Activated CD8-positive, alpha-beta memory T cell treated with anti-CD3 and anti-CD28 coated beads, Interleukin-2, amount 50 U/mL, for 4 hours (primary cell): ENCODE results near the gene UBE4B.
"Not testable (repeated sequence)": the region's sequence is repeated elsewhere in the genome, so short reads cannot be mapped to it uniquely, and the experiment has no call there.

Experiments
- DNase-seq: peaks from one replicate; pipeline ENCODE4 v3.0.0-alpha.2; 2020

The UBE4B gene

GRCh38 chr1:10074059-10074851, 41.5 kb downstream of the UBE4B start:
- DNase-seq = peak; percentile 57

DNA sequence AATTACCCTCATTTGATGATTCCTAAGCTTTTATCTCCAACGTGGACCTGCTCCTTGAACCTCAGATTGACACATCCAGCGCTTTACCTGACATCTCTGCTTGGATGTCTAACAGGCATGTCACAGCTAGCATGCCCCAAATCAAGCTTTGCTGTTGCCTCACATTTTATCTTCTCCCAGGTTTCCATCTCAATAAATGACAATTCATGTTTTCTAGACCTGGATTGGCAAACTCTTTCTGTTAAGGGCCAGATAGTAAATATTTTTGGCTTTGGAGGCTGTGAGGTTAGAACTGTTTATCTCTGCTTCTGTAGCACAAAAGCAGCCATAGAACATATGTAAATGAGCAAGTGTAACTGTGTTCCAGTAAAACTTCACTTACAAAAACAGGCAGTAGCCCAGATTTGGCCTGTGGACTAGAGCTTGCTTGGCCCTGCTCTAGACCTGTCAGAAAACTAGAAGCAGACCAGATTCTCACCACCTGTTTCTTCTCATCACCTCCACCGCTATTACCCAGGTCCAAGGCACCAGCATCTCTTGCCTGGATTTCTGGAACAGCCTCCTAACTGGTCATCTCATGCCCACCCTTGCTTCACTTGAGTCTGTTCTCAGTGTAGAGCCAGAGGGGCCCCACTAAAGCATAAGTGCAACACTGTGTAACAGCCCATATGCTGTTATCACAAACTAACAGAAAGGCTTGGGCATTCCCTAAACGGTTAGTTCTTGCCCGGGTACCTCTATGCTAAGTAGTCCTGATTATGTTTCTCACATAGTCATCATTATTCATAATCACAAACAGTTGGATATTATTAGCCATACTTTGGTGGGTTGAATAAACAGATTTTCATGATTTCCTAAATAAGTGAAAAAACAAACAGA, 42.3 kb downstream of the UBE4B start:
- DNase-seq = no peak

- DNase-seq = no peak
Observed at GRCh38 chr1:10075732-10076131, 43.0 kb downstream of the UBE4B start.

- DNase-seq = no peak
Observed at GRCh38 chr1:10078494-10078893, 45.7 kb downstream of the UBE4B start.

DNA sequence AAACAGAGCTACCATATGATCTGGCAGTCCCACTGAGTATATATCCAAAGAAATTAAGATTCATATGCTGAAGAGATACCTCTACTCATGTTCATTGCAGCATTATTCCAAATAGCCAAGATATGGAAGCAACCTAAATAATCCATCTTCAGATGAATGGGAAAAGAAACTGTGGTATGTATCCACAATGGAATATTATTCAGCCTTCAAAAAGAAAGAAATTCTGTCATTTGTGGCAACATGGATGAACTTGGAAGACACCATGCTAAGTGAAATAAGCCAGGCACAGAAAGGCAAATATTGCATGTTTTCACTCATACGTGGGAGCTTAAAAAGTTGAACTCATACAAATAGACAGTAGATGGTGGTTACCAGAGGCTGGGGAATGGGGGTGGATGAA, 47.8 kb downstream of the UBE4B start:
- no peak for DNase-seq

DNA sequence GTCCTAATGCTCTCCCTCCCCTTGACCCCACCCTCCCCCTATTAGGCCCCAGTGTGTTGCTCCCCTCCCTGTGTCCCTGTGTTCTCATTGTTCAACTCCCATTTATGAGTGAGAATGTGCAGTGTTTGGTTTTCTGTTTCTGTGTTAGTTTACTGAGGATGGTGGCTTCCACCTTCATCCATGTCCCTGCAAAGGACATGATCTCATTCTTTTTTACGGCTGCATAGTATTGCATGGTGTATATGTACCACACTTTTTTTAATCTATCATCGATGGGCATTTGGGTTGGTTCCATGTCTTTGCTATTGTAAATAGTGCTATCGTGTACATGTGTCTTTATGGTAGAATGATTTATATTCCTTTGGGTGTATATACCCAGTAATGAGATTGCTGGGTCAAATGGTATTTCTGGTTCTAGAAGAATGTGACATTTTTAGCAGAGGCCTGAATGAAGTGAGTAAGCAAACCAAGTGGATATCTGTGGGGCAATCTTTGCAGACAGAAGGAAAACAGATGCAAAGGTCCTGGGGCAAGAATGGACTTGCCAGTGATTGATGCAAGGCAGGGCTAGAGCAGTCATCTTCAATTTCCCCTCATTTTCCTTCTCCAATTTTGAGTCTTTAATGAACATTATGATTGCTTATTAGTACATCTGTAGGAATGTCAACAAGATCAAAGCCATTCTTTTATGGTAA, 50.2 kb downstream of the UBE4B start:
- DNase-seq = no peak

DNA sequence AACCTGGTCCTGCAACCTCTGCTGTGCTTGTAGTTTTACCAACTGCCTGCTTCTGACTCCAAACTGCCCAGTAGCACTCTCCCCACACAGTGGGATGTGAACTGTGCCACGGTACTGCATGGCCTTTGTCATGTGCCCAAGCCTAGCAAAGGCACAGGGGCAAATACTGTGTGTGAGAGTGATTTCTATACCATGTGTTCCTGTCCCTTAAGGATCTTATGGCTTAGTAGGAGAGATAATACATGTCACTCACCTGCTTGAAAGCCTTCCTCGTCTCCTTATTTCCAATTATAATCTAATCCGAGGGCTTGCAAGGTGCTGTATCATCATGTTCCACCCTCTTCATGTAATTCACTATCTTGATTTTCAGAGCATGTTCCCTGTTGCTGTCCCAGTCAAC, 51.3 kb downstream of the UBE4B start:
- no peak for DNase-seq

DNA sequence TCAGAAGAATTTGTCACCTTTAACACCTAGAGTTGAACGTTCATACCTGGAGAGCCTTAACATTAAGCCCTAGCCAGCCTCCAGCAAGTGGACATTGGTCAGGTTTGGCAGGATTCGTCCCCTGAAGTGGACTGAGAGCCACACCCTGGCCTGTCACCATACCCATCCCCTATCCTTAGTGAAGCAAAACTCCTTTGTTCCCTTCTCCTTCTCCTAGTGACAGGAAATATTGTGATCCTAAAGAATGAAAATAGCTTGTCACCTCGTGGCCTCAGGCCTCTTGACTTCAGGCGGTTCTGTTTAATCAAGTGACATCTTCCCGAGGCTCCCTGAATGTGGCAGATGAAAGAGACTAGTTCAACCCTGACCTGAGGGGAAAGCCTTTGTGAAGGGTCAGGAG, 52.3 kb downstream of the UBE4B start:
- no peak for DNase-seq

GRCh38 chr1:10087210-10087609, 54.5 kb downstream of the UBE4B start:
- DNase-seq = no peak

DNA sequence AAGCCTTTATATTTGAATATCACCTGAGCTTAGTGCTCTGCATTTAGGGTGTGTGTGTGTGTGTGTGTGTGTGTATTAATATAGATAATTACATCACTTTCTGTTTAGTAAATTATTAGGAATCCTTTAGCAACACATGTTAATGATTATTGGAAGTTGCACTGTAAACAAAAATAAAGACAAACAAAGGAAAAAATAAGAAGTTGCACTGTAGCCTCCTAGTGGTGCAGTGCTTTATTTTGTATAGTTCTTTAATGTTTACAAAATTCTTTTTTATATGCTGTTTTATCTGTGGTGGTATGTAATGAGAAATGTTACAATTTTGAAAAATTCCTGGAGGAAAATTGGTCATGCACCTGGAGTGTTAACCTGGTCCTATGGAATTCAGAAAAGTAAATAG, 69.2 kb downstream of the UBE4B start:
- no peak for DNase-seq

GRCh38 chr1:10103193-10103592, 70.4 kb downstream of the UBE4B start:
- DNase-seq = no peak

DNA sequence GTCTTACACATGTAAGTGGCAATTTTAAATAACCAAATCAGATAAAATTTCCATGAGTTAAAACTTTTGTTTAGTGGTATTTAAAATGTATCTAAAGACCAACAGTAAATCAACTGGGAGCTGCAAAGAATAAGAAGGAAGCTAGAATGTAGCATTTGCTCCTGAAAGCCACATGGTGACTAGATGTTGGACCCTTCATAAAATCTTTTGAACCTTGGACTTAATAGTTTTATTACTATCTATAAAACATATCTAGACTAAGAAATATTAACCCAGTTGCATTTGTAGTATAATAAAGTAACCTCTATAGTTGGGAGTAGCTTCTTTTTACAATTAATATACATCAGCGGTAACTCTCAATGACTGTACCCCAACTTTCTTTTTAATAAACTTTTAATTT, 72.1 kb downstream of the UBE4B start:
- DNase-seq = no peak

DNA sequence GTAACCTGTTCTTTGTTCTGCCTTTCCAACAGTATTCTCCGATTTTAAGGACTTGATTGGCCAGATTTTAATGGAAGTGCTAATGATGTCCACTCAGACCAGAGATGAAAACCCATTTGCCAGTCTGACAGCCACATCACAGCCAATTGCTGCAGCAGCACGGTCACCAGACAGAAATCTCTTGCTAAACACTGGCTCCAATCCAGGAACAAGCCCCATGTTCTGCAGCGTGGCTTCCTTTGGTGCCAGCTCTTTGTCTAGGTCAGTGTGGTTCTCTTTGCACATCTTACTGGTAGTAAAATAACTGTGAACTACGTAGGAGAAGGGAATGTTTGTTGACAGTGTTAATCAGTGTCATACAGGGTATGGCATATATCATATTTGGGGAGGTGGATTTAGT, 72.7 kb downstream of the UBE4B start:
- no peak for DNase-seq

DNA sequence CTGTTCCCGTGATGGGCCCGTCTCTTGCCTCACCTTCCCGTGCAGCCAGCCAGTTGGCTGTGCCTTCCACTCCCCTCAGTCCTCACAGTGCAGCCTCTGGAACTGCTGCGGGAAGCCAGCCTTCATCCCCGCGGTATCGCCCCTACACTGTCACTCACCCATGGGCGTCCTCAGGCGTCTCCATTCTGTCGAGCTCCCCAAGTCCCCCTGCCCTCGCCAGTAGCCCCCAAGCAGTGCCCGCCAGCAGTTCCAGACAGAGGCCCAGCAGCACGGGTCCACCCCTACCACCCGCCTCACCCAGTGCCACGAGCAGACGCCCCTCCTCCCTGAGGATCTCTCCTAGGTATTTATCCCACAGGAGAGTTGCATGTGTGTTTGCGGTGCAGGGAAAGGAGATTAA, 73.5 kb downstream of the UBE4B start:
- no peak for DNase-seq

GRCh38 chr1:10106756-10107475, 74.2 kb downstream of the UBE4B start:
- DNase-seq = no peak

DNA sequence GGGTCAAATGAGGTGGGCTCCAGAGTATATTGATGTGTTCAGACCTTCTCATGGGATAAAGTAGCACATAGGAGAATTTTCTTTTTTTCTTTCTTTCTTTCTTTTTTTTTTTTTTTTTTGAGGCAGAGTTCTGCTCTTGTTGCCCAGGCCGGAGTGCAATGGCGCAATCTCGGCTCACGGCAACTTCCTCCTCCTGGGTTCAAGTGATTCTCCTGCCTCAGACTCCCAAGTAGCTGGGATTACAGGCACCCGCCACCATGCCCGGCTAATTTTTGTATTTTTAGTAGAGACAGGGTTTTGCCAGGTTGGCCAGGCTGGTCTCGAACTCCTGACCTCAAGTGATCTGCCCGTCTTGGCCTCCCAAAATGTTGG, 74.7 kb downstream of the UBE4B start:
- not testable (repeated sequence) for DNase-seq

DNA sequence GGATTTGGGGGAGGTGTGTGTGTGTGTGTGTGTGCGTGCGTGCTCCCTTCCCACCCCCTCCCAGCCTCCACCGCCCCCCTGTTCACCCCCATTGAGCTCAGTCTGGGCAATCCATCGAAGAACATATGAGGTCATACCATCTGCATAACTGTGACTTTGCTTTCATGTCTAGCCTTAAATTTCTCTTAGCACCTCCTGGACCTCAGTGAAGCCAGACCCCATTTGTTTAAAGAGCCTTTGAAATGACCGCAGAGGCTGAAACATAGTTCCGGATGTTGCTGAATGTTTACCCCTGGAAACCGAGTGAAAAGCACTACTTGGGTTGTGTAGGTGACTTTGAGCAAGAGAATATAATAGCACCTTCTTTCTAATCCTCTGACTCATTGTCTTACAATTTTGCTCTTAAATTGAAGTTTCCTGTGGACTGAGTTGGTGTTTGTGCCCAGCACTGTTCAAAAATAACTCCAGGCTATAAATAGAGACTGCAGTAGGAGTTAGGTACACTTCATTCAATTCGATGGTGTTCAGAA, 75.4 kb downstream of the UBE4B start:
- DNase-seq = no peak

- no peak for DNase-seq
Observed at GRCh38 chr1:10108948-10109708, 76.4 kb downstream of the UBE4B start.

DNA sequence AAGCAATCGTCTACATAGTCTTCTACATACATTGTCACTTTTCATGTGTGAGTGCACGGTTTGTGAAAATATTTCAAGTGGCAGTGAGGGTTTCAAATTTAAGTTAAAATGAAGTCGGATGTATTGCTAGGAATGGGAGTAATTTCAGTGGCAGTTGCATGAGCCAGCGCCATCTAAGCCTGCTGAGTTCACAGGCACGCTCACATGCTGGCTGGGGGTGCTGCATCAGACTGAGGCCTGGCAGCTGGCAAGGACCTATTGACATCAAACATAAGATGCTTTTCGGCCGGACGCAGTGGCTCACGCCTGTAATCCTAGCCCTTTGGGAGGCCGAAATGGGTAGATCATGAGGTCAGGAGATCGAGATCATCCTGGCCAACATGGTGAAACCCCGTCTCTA, 80.7 kb downstream of the UBE4B start:
- DNase-seq = no peak

DNA sequence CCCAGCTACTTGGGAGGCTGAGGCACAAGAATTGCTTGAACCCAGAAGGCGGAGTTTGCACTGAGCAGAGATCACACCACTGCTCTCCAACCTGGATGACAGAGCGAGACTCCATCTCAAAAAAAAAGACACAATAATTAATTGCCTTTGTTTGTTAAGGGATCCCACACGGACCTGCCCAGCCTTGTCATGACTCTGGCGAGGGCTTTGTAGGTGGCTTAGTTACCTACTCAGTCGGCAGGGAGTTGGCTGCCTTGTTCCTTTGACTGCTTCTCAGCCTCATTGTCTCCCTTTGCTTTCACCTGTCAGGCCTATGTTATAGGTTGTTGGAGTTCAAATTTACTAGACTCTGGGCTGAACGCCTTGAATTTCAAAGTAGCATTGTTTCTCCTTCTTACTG, 82.0 kb downstream of the UBE4B start:
- no peak for DNase-seq

- DNase-seq = no peak
Observed at GRCh38 chr1:10117132-10117531, 84.4 kb downstream of the UBE4B start.

GRCh38 chr1:10117865-10118264, 85.1 kb downstream of the UBE4B start:
- DNase-seq = no peak
